Stimulated activated CD8-positive, alpha-beta memory T cell treated with anti-CD3 and anti-CD28 coated beads, Interleukin-7, amount 100 ng/mL, for 1 hour (primary cell): Measurements from ENCODE around the gene C18orf63.
"Not testable (repeated sequence)": the region's sequence is repeated elsewhere in the genome, so short reads cannot be mapped to it uniquely, and the experiment has no call there.

Experiments
- DNase-seq, 2 donors: peaks; one replicate each; pipeline ENCODE4 v3.0.0-alpha.2; 2020; ENCODE audit warnings: low read depth in 2 of 2

Gene C18orf63

GRCh38 chr18:74326791-74327190 is 11.2 kb downstream of the C18orf63 start:
- DNase-seq = not testable (repeated sequence)

- no peak for DNase-seq
Observed at GRCh38 chr18:74328206-74328605, 12.6 kb downstream of the C18orf63 start.

GRCh38 chr18:74329688-74330205 is 14.1 kb downstream of the C18orf63 start:
- DNase-seq = no peak

- DNase-seq = no peak
Observed at GRCh38 chr18:74331404-74331803, 15.8 kb downstream of the C18orf63 start.

- DNase-seq = no peak
Observed at GRCh38 chr18:74333091-74333490, 17.5 kb downstream of the C18orf63 start.

GRCh38 chr18:74334242-74334893 is 18.7 kb downstream of the C18orf63 start:
- no peak for DNase-seq

GRCh38 chr18:74336656-74337055 is 21.0 kb downstream of the C18orf63 start:
- no peak for DNase-seq

GRCh38 chr18:74337155-74337911 is 21.7 kb downstream of the C18orf63 start:
- no peak for DNase-seq

- no peak for DNase-seq
Observed at GRCh38 chr18:74337912-74338309, 22.3 kb downstream of the C18orf63 start.

- no peak for DNase-seq
Observed at GRCh38 chr18:74342416-74343043, 26.9 kb downstream of the C18orf63 start.

GRCh38 chr18:74346206-74346605 is 30.6 kb downstream of the C18orf63 start:
- no peak for DNase-seq

- DNase-seq = no peak
Observed at GRCh38 chr18:74348581-74348980, 32.9 kb downstream of the C18orf63 start.

- DNase-seq = no peak
Observed at GRCh38 chr18:74351354-74351753, 35.7 kb downstream of the C18orf63 start.

GRCh38 chr18:74353169-74353775 is 37.6 kb downstream of the C18orf63 start:
- DNase-seq = peak in 1 of 2 donors; percentile 21

GRCh38 chr18:74356959-74357358 is 41.3 kb downstream of the C18orf63 start:
- DNase-seq = no peak

GRCh38 chr18:74360852-74361655 is 45.4 kb downstream of the C18orf63 start:
- DNase-seq = no peak

- DNase-seq = no peak
Observed at GRCh38 chr18:74367905-74368304, 52.3 kb downstream of the C18orf63 start.

- no peak for DNase-seq
Observed at GRCh38 chr18:74368901-74369705, 53.5 kb downstream of the C18orf63 start.

GRCh38 chr18:74370115-74370514 is 54.5 kb downstream of the C18orf63 start:
- no peak for DNase-seq

- DNase-seq = peak in 1 of 2 donors; percentile 15
Observed at GRCh38 chr18:74373428-74373827, 57.8 kb downstream of the C18orf63 start.
